Dendritic cell treated with granulocyte-macrophage colony-stimulating factor and Interleukin-4, amounts not matched to agents 40 ng/mL and 50 ng/mL, for 4 days (primary cell): ENCODE results near the gene NCMAP.
"Not testable (repeated sequence)": the region's sequence is repeated elsewhere in the genome, so short reads cannot be mapped to it uniquely, and the experiment has no call there.

Source experiments
- H3K27ac Mint-ChIP-seq: one replicate; pipeline ENCODE4 v1.8.0; 2022; ENCODE audit warnings: mild to moderate bottlenecking, mixed read lengths
- H3K27me3 Mint-ChIP-seq: one replicate; pipeline ENCODE4 v1.8.0; 2022; ENCODE audit warnings: mild to moderate bottlenecking, mixed read lengths
- H3K36me3 Mint-ChIP-seq: one replicate; pipeline ENCODE4 v1.8.0; 2022; ENCODE audit warnings: low read depth, mixed read lengths
- H3K4me1 Mint-ChIP-seq: one replicate; pipeline ENCODE4 v1.8.0; 2022; ENCODE audit warnings: low read depth, mixed read lengths
- H3K4me3 Mint-ChIP-seq: one replicate; pipeline ENCODE4 v1.8.0; 2022; ENCODE audit warnings: mild to moderate bottlenecking, moderate library complexity, mixed read lengths
- H3K9me3 Mint-ChIP-seq: one replicate; pipeline ENCODE4 v1.8.0; 2022; ENCODE audit warnings: mixed read lengths
- intact Hi-C: fragments of 100-400 bp; cut with micrococcal nuclease; formaldehyde crosslinking; loops from one replicate; pipeline ENCODE4 v1.15.0; 2022

Gene NCMAP

GRCh38 chr1:24528744-24529143 lies 27.1 kb upstream of the NCMAP start:
- intact Hi-C loops, result loop anchor here (5.0 to 10.0 kb wide), 2 partner anchors 84 to 326 kb away; no protein-coding TSS in a partner anchor
- Mint-ChIP-seq H3K4me3 (no peak overlapping the region), H3K4me1 (peaks cover 1% of the 10 kb centered on the region)

GRCh38 chr1:24529292-24529691 lies 26.6 kb upstream of the NCMAP start:
- not testable (repeated sequence) for H3K27ac Mint-ChIP-seq, H3K4me3 Mint-ChIP-seq, H3K9me3 Mint-ChIP-seq, H3K27me3 Mint-ChIP-seq, H3K4me1 Mint-ChIP-seq
- peaks cover 70% of the 10 kb centered on the region for H3K36me3 Mint-ChIP-seq
- intact Hi-C loops, result loop anchor here (5.0 to 10.0 kb wide), 2 partner anchors 84 to 327 kb away; no protein-coding TSS in a partner anchor

More at GRCh38 chr1:24528744-24529143, 27.1 kb upstream of the NCMAP start:
- Mint-ChIP-seq H3K27me3 (no peaks in the 10 kb centered on the region), H3K36me3 (peaks cover 68% of the 10 kb centered on the region), H3K27ac (no peak overlapping the region), H3K9me3 (no peaks in the 10 kb centered on the region)

- H3K27me3 Mint-ChIP-seq, result no peaks in the 10 kb centered on the region
- intact Hi-C loops, result no loop called here
- H3K4me1 Mint-ChIP-seq, result peaks cover 20% of the 10 kb centered on the region
- H3K9me3 Mint-ChIP-seq, result no peaks in the 10 kb centered on the region
- no peak overlapping the region for H3K27ac Mint-ChIP-seq
- peak overlapping the region; percentile 58 for H3K4me3 Mint-ChIP-seq
- H3K36me3 Mint-ChIP-seq, result peaks cover 84% of the 10 kb centered on the region
Observed at GRCh38 chr1:24535021-24535424, 20.9 kb upstream of the NCMAP start.

DNA sequence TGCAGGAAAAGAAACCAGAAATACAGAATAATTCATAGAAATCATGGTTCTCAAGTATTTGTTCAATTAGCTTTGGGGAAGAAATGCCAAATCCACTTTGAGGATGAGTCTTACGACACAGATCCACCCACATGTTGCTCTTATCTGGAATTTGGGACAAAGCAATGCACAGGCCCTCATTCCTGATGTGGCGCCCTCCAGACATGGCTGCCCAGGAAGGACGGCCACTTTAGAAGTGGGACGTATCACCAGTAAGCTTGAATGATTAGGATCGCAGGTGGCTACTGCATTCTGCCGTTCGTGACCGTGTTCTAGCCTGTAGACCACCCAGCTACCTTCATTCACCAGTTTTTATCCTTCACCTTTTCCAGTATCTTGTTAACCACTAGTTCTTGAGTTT lies 20.1 kb upstream of the NCMAP start:
- peaks cover 24% of the 10 kb centered on the region for H3K4me1 Mint-ChIP-seq
- no peak overlapping the region for H3K4me3 Mint-ChIP-seq
- H3K36me3 Mint-ChIP-seq, result peaks cover 79% of the 10 kb centered on the region
- H3K27me3 Mint-ChIP-seq, result no peaks in the 10 kb centered on the region
- intact Hi-C loops, result no loop called here
- H3K27ac Mint-ChIP-seq, result no peak overlapping the region
- no peaks in the 10 kb centered on the region for H3K9me3 Mint-ChIP-seq

GRCh38 chr1:24536391-24536840 lies 19.5 kb upstream of the NCMAP start:
- no peaks in the 10 kb centered on the region for H3K27me3 Mint-ChIP-seq
- intact Hi-C loops, result no loop called here
- no peak overlapping the region for H3K4me3 Mint-ChIP-seq
- peaks cover 31% of the 10 kb centered on the region for H3K4me1 Mint-ChIP-seq
- peaks cover 73% of the 10 kb centered on the region for H3K36me3 Mint-ChIP-seq
- H3K9me3 Mint-ChIP-seq, result no peaks in the 10 kb centered on the region
- no peak overlapping the region for H3K27ac Mint-ChIP-seq

DNA sequence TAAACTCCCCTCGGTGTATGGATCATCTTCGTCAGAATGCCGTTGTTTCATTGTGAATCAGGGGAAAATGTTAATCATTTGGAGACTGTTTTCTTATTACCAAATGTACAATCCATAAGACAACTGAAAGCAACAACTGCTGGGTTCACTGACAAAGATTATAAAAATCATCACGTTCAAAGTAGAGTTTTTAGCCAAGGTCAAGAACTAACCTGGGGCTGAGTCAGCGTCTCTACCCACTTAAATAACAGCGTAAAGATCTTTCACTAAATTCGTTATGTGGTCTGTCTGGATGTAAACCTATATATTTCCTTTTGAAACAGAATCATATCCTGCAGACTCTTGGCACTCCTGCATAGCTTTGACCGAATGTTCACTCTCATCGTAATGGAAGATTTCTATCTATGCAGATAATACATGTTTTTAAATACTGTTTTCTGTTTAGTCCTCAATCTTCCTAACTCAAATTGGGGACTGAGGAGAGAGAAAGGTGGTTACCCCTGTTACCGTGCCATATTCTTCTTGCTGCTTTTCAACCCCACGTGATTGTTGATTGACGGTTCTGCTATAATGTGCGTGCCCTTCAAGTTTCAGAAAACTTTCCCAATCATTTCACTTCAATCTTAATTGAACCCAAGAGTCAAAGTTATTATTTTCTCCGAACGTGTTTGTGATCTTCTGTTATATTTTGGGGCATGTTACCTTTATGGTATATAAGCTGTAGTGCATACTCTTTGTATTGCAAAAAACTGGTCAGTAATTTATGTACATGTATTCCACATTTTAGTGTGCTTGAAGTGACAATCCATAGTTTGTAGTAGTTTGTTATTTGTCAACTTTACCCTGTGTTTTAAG lies 15.6 kb upstream of the NCMAP start:
- Mint-ChIP-seq H3K36me3 (peaks cover 37% of the 10 kb centered on the region), H3K27me3 (no peaks in the 10 kb centered on the region), H3K9me3 (no peaks in the 10 kb centered on the region), H3K4me1 (peaks cover 23% of the 10 kb centered on the region), H3K4me3 (no peak overlapping the region), H3K27ac (no peak overlapping the region)
- intact Hi-C loops, result no loop called here

GRCh38 chr1:24540906-24541710 lies 14.8 kb upstream of the NCMAP start:
- no peaks in the 10 kb centered on the region for H3K9me3 Mint-ChIP-seq
- no peak overlapping the region for H3K27ac Mint-ChIP-seq
- no peak overlapping the region for H3K4me3 Mint-ChIP-seq
- peaks cover 29% of the 10 kb centered on the region for H3K36me3 Mint-ChIP-seq
- intact Hi-C loops, result no loop called here
- peaks cover 21% of the 10 kb centered on the region for H3K4me1 Mint-ChIP-seq
- H3K27me3 Mint-ChIP-seq, result no peaks in the 10 kb centered on the region

DNA sequence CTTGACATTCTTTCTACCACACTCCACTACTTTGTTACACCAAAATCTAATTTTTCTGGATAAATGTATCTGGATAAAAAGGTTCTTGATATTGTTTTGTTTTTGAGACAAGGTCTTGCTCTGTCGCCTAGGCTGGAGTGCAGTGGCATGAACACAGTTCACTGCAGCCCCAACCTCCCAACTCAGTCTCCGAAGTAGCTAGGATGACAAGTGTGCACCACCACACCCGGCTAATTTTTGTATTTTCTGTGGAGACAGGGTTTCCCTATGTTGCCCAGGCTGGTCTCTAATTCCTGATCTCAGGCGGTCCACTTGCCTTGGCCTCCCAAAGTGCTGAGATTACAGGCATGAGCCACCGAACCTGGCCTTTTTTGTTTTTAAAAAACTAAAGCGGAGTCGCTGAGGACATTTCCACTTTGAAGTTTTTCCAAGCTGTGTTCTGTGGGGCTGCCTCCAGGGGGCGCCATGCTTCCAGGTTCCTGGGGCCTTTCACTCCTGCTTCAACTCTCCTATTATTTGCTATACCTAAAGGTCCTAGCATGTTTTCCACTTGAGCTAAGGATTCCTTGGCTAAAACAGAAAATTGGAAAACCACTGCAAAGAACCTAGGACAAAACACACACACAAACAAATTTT lies 14.1 kb upstream of the NCMAP start:
- no peaks in the 10 kb centered on the region for H3K27me3 Mint-ChIP-seq
- peaks cover 22% of the 10 kb centered on the region for H3K36me3 Mint-ChIP-seq
- peaks cover 14% of the 10 kb centered on the region for H3K4me1 Mint-ChIP-seq
- H3K27ac Mint-ChIP-seq, result no peak overlapping the region
- H3K9me3 Mint-ChIP-seq, result no peaks in the 10 kb centered on the region
- no peak overlapping the region for H3K4me3 Mint-ChIP-seq
- intact Hi-C loops, result loop anchor here (1.0 kb wide), 1 partner anchor 93 kb away; no protein-coding TSS in a partner anchor

DNA sequence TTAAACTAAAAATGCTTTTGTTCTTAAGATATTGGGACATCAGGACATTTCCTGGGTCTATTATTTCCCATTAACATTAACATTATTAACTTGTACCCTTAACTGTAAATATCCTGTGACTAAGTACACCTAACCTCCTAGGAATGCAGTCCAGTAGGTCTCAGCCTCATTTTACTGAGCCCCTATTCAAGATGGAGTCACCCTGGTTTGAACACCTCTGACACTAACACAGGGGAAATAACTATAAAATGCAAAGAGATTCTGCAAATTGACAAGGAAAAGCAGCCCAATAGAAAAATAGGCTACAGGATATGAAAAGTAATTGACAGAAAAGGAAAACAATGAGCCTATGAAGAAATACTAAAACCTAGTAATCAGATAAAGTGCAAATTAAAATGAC lies 11.6 kb upstream of the NCMAP start:
- H3K27me3 Mint-ChIP-seq, result peaks cover 5% of the 10 kb centered on the region
- H3K36me3 Mint-ChIP-seq, result peaks cover 1% of the 10 kb centered on the region
- no peaks in the 10 kb centered on the region for H3K9me3 Mint-ChIP-seq
- no peak overlapping the region for H3K4me3 Mint-ChIP-seq
- no peak overlapping the region for H3K27ac Mint-ChIP-seq
- intact Hi-C loops, result no loop called here
- peaks cover 25% of the 10 kb centered on the region for H3K4me1 Mint-ChIP-seq

GRCh38 chr1:24545662-24546061 lies 10.2 kb upstream of the NCMAP start:
- Mint-ChIP-seq H3K9me3 (no peaks in the 10 kb centered on the region), H3K36me3 (no peaks in the 10 kb centered on the region), H3K27ac (no peak overlapping the region), H3K27me3 (peaks cover 14% of the 10 kb centered on the region), H3K4me3 (no peak overlapping the region), H3K4me1 (peaks cover 22% of the 10 kb centered on the region)
- intact Hi-C loops, result no loop called here

- intact Hi-C loops, result no loop called here
- Mint-ChIP-seq H3K4me3 (no peak overlapping the region), H3K4me1 (peaks cover 12% of the 10 kb centered on the region), H3K27me3 (peaks cover 29% of the 10 kb centered on the region), H3K27ac (no peak overlapping the region), H3K36me3 (no peaks in the 10 kb centered on the region), H3K9me3 (no peaks in the 10 kb centered on the region)
Observed at GRCh38 chr1:24547195-24547594, 8.7 kb upstream of the NCMAP start.

GRCh38 chr1:24548070-24548469 lies 7.8 kb upstream of the NCMAP start:
- Mint-ChIP-seq H3K36me3 (no peaks in the 10 kb centered on the region), H3K27me3 (peaks cover 33% of the 10 kb centered on the region), H3K4me1 (peaks cover 12% of the 10 kb centered on the region), H3K4me3 (no peak overlapping the region), H3K9me3 (no peaks in the 10 kb centered on the region), H3K27ac (no peak overlapping the region)
- intact Hi-C loops, result no loop called here

GRCh38 chr1:24549210-24549609 lies 6.7 kb upstream of the NCMAP start:
- intact Hi-C loops, H3K27ac Mint-ChIP-seq: not testable (repeated sequence)
- H3K4me1 Mint-ChIP-seq, result peaks cover 12% of the 10 kb centered on the region

More at GRCh38 chr1:24549210-24549609, 6.7 kb upstream of the NCMAP start:
- H3K4me3 Mint-ChIP-seq, H3K36me3 Mint-ChIP-seq, H3K9me3 Mint-ChIP-seq: not testable (repeated sequence)
- peaks cover 43% of the 10 kb centered on the region for H3K27me3 Mint-ChIP-seq
